GM21447 (cell line): ENCODE data around the gene C11orf86.

Experiments used
- ATAC-seq: cut with Tn5 transposase; IDR thresholded peaks from one replicate; pipeline ENCODE4 v1.9.1; 2021; ENCODE audit not compliant: unreplicated experiment

The C11orf86 gene

GRCh38 chr11:67023957-67024353, 48.9 kb downstream of the C11orf86 start:
- ATAC-seq: no peak

- no peak for ATAC-seq
Observed at GRCh38 chr11:67024410-67024809, 49.3 kb downstream of the C11orf86 start.

GRCh38 chr11:67024966-67025365, 49.9 kb downstream of the C11orf86 start:
- ATAC-seq: no peak

GRCh38 chr11:67025750-67026149, 50.6 kb downstream of the C11orf86 start:
- no peak for ATAC-seq
